Activated T-cell treated with anti-CD3 and anti-CD28 coated beads for 48 hours (primary cell): ENCODE results near the gene RFC3.
A peak's percentile ranks its signal among the peaks of the same experiment; 100 is the strongest.
"Not testable (repeated sequence)": the region's sequence is repeated elsewhere in the genome, so short reads cannot be mapped to it uniquely, and the experiment has no call there.

Experiments used
- DNase-seq: peaks from one replicate; pipeline ENCODE4 v3.0.0-alpha.2; 2020; ENCODE audit warnings: low read depth

Gene RFC3, protein sequence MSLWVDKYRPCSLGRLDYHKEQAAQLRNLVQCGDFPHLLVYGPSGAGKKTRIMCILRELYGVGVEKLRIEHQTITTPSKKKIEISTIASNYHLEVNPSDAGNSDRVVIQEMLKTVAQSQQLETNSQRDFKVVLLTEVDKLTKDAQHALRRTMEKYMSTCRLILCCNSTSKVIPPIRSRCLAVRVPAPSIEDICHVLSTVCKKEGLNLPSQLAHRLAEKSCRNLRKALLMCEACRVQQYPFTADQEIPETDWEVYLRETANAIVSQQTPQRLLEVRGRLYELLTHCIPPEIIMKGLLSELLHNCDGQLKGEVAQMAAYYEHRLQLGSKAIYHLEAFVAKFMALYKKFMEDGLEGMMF

DNA sequence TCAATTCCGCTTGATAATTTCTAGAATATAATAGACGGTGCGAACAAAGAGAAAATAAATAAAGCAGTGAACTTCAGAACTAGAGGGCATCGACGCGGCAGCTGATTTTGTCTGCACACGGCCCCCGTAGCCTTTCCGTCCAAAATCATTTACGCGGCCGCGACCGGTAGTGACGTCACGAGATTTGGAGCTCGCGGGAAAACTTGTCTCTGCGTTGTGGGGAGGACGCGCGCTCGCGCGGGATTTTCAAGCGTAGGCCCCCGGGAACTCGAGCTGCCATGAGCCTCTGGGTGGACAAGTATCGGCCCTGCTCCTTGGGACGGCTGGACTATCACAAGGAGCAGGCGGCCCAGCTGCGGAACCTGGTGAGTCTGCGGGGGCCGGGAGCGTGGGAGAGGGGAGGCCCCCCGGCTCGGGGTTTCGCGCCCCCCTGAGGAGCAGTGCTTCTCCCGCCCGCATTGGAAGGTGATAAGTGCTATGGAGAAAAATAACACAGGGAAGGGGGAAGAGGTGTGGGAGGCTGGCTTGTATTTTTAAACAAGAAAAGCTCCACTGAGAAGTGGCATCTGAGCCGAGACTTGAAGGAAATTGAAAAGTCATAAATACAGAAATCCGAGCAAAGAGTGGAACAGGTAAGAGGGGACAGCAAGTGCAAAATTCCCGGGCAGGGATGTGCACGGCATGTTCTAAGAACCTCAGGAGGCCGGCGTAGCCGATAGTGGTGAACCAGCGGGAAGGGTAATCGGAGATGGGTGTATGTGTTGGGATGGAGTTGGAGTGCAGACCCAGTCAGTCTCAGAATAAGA, at the start of gene RFC3:
RFC3 (plus strand) TSS at position 249 of the 806 bp plus-strand sequence; CDS start at position 279, 30 bp downstream.
- DNase-seq, result peak; percentile 89

DNA sequence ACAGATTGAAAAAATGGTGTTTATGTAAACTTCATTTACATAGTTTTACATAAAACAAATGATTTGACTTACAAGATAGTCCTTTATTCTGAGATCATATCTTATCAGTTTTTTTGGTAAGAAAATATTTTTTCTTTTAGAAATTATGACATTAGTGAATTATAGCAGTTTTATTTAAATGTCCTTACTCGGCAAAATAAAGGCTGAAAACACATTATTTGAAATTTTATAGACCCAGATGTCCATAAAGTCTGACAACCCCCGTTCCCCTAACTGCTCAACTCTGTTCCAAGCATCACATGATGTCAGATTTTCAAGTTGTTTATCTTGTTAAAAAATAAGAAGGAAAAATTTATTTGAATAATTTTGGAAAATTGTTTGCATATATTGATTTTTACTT, 46.7 kb upstream of the RFC3 start:
- no peak for DNase-seq

GRCh38 chr13:33773790-33774462, 44.0 kb upstream of the RFC3 start:
- DNase-seq, result no peak

DNA sequence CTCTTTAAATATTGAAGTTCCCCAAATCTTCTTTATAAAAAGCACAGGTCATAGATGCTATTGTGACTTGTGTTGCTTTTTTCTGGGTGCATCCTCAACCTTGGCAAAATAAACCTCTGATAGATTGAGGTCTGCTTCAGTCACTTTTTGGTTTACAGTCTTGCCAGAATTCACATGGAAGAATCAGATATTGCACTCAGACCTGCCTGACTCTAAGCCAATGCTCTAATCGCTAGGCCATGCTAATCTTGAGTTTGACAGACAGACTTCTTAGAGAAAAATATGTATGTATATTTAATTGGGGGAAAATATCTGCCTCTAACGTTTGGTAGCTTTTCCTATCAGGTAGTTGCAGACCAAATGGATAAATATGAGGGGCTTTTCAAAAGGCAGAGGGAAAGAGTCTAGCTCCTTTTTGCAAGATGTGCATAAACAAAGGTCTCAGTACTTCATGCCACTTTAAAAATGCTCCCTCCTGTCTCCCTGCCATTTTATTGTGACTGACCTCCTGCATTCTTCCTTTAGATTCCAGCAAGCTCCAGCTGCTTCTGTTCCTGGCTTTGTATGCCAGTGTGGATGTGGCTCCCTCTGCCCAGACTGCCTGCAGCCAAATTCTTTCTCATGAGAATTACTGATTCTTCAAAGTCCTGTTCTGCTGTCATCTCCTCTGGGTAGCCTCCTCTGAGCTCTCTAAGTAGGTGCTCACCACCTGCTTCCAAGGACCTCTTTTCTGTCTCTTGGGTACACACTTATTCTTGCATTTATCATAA, 42.4 kb upstream of the RFC3 start:
- DNase-seq, result no peak

GRCh38 chr13:33776239-33776881, 41.6 kb upstream of the RFC3 start:
- DNase-seq, result no peak

DNA sequence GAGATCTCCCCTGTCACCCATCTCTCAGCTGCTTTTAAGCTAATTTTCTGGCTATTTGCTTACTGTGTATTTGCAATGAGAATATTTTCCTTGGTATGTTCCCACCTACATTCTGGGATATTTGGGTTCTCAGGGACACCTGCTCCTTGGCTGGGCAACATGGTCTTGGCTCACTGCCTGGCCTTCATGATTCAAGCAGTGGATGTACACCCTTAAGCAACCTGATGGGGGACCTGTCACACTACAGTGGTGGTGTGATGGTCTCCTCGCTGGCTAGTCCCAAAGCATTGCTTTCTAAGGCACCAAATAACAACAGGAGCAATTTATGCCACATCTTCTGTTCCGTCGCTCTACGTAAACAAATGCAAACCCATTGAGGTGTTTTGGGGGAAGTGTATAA, 35.3 kb upstream of the RFC3 start:
- no peak for DNase-seq

DNA sequence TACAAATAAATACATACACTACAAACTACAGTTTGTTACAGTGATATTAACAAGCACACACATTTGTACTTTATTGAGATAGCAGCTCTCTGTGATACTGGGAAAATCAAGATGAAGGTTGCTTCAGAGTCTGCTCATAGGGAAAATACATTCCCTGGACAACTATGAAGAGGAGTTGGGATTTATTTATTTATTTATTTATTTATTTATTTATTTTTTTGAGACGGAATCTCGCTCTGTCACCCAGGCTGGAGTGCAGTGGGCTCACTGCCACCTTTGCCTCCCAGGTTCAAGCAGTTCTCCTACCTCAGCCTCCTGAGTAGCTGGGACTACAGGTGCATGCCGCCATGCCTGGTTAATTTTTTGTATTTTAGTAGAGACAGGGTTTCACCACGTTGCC, 34.7 kb upstream of the RFC3 start:
- not testable (repeated sequence) for DNase-seq

DNA sequence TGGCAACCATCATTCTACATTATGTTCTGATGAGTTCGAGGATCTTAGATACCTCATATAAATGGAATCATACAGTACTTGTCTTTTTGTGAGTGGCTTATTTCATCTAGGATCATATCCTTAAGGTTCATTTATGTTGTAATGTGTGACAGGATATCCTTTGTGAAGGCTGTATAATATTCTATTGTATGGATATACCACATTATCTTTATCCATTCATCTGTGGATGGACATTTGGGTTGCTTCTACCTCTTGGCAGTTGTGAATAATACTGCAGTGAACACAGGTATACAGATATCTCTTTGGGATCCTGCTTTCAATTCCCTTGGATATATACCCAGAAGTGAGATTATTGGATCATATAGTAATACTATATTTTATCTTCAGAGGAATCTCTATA, 33.2 kb upstream of the RFC3 start:
- no peak for DNase-seq

- no peak for DNase-seq
Observed at GRCh38 chr13:33785384-33785783, 32.6 kb upstream of the RFC3 start.

DNA sequence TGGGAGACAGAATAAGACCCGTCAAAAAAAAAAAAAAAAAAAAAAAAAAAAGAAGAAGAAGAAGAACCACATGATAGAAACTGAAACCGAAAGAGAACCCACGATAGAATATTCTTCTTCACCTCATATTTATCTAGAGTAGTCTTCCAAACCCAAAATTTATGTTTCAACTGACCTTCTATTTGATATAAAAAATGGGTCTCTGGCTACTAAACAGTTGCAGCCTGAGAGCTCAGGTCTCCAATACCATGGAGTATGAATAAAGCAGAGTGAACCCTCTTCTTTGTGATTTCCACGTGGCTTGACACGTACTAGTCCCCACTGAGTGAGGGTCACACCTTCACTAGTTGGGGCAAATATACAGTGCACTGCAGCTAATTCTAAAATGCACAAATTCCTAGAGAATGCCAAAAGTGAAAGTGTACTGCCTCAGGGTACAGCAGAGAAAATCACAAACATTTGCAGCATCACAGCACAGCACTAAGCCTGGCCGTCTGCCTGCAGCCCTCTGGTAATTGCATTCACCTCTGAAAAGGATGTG, 30.8 kb upstream of the RFC3 start:
- DNase-seq, result no peak

- DNase-seq, result no peak
Observed at GRCh38 chr13:33789066-33789606, 28.8 kb upstream of the RFC3 start.

DNA sequence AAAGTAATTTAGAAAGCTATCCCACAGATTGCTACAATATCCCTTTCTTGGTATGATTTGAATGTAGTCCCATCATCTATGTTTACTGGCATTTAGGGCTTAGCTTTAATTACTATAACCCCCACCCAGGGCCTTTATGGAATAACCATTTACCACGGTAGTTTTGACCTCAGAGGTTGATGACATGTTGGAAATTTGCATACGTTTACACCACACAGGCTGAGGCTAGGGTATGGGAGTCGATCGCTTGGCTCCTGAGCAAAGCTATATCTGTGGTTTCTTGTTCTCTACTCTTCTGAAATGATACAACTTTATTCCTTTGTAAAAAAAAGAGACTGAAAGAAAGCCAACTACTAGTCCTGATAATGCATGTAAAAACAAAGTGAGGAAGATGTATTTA, 28.2 kb upstream of the RFC3 start:
- no peak for DNase-seq

DNA sequence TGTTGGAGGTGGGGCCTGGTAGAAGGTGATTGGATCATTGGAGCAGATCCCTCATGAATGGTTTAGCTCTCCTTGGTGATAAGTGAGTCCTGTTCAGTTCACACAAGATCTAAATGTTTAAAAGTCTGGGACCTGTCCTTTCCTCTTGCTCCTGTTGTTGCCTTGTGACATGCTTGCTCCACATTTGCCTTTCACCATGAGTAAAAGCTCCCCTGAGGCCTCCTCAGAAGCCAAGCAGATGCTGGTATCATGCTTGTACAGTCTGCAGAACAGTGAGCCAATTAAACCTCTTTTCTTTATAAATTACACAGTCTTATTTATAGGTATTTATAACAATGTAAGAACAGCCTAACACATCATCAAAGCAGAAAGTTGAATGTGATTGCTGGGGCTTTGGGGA, 24.2 kb upstream of the RFC3 start:
- DNase-seq, result no peak

GRCh38 chr13:33794576-33794975, 23.4 kb upstream of the RFC3 start:
- DNase-seq, result no peak

GRCh38 chr13:33796095-33796494, 21.9 kb upstream of the RFC3 start:
- DNase-seq, result no peak

DNA sequence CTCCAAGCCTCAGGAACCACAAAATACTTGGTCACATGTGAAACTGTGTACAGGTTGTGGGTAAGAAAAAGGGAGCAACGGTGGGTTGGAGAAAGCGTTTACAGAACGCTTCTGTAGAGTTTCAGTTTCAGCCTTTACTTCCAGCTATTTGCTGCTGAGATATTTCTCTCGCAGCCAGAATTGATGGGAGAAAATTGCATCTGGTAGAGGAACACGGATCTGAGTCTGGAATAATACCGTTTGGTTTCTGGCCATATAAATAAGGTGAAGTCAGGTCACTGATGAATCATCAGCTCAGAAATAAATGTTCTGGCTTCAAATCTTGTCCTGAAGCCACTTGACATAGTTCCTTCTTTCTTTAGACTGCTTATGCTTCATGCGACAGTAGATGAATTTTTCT, 20.3 kb upstream of the RFC3 start:
- no peak for DNase-seq

GRCh38 chr13:33798023-33798422, 19.9 kb upstream of the RFC3 start:
- DNase-seq, result no peak

DNA sequence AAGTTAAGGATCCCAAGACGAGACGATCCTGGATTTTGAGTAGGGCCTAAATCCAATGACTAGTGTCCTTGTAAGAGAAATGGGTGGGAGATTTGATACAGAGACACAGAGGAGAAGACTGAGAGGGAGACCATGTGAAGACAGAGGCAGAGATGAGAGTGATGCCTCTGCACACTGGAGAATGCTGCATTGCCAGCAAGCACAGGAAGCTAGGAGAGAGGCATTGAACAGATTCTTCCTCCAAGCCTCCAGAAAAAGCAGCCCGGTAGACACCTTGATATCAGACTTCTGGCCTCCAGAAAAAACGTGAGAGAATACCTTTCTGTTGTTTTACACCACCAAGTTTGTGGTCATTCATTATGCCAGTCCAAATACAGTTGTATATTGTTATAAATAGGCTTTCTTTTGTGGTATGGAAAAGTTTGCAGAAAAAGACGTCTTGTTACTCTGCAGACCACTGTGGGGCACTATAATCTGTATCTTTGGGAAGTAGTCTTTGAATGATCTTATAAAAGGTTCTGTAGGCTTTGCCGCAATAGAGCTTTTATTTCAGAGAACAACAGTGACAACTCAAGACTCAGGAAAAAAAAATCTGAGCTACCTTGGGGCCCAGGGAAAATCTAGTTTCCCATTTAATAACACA, 17.9 kb upstream of the RFC3 start:
- DNase-seq, result no peak

GRCh38 chr13:33800646-33801186, 17.2 kb upstream of the RFC3 start:
- no peak for DNase-seq
